ENCODE data around the gene HSD17B14. TPM values are rescaled to one million over a fixed set of nuclear protein-coding genes. Genes with fewer than 3 reads are reported as not detected.

HSD17B14 gene
- total and polyA plus RNA-seq, 2 experiments from 2014 or later, result 8.4 to 11.7 TPM

- H2AFZ ChIP-seq, result no peak overlapping the region
- DNase-seq (ENCODE audit: low spot score) (peak; percentile 77), ATAC-seq (peak; percentile 49)
- no peaks in the 10 kb centered on the region for H3K27me3 ChIP-seq (ENCODE audit: insufficient read depth)
- H3K79me2 ChIP-seq (replicated peaks; ENCODE audit: insufficient read depth), result no peaks in the 10 kb centered on the region
- H3K4me1 ChIP-seq (ENCODE audit: insufficient read depth), result peaks cover 14% of the 10 kb centered on the region
- H3K36me3 ChIP-seq (ENCODE audit: insufficient read depth), result no peaks in the 10 kb centered on the region
- no peaks in the 10 kb centered on the region for H3K9me3 Mint-ChIP-seq
- H3K27me3 Mint-ChIP-seq (ENCODE audit: insufficient read depth, low read depth, poor library complexity), result peaks cover 16% of the 10 kb centered on the region
- H3K4me3 Mint-ChIP-seq, result no peak overlapping the region
- no peak for TF ChIP-seq JUNB (IDR thresholded peaks at IDR 0.05; ENCODE audit: unreplicated experiment)
- TF ChIP-seq STAT1 (IDR thresholded peaks at IDR 0.05; ENCODE audit: unreplicated experiment), result no peak
- TF ChIP-seq EZH2phosphoT487 (IDR thresholded peaks at IDR 0.05; ENCODE audit: unreplicated experiment), result no peak
- TF ChIP-seq POLR2AphosphoS5 (IDR thresholded peaks at IDR 0.05; ENCODE audit: low read depth), result no peak
- no peak for TF ChIP-seq REST (IDR thresholded peaks at IDR 0.05; ENCODE audit: unreplicated experiment)
- no peak for TF ChIP-seq ZNF331 (CRISPR knock-in tag; IDR thresholded peaks at IDR 0.05; ENCODE audit: low read depth)
- no peak for TF ChIP-seq NANOG (IDR thresholded peaks at IDR 0.05; ENCODE audit: borderline replicate concordance)
- no peak overlapping the region for H3K27ac Mint-ChIP-seq
- H3F3A ChIP-seq (replicated peaks; ENCODE audit: low read depth), result peaks cover 8% of the 10 kb centered on the region; the same call in 1 of the 2 replicates
- H3K4me3 ChIP-seq, result no peak overlapping the region
- H3K4me1 Mint-ChIP-seq, result peaks cover 24% of the 10 kb centered on the region; the same call in 2 of the 3 replicates
- H3K9me2 ChIP-seq (ENCODE audit: insufficient read depth), result no peaks in the 10 kb centered on the region
- no peaks in the 10 kb centered on the region for H4K20me1 ChIP-seq (replicated peaks; ENCODE audit: insufficient read depth)
- H3K36me3 Mint-ChIP-seq (ENCODE audit: low read depth), result no peaks in the 10 kb centered on the region; the same call in 2 of the 3 replicates
- peak overlapping the region; percentile 39; the same call in 1 of the 2 replicates for H3K27ac ChIP-seq (ENCODE audit: low read depth)
- peak overlapping the region; percentile 49; the same call in 1 of the 2 replicates for H3K4me2 ChIP-seq
Measured at GRCh38 chr19:48798937-48799336, 37.4 kb downstream of the HSD17B14 start.

- Histone ChIP-seq H3K27ac (ENCODE audit: low read depth) (no peak overlapping the region), H2AFZ (no peak overlapping the region), H3K4me1 (ENCODE audit: insufficient read depth) (peaks cover 14% of the 10 kb centered on the region), H3F3A (replicated peaks; ENCODE audit: low read depth) (peaks cover 5% of the 10 kb centered on the region; the same call in 1 of the 2 replicates), H3K4me2 (no peak overlapping the region), H3K4me3 (no peak overlapping the region), H3K9me2 (ENCODE audit: insufficient read depth) (no peaks in the 10 kb centered on the region), H3K27me3 (ENCODE audit: insufficient read depth) (no peaks in the 10 kb centered on the region), H4K20me1 (replicated peaks; ENCODE audit: insufficient read depth) (no peaks in the 10 kb centered on the region), H3K36me3 (ENCODE audit: insufficient read depth) (no peaks in the 10 kb centered on the region), H3K79me2 (replicated peaks; ENCODE audit: insufficient read depth) (no peaks in the 10 kb centered on the region)
- DNase-seq (ENCODE audit: low spot score) (no peak), ATAC-seq (no peak)
- Mint-ChIP-seq H3K27me3 (ENCODE audit: insufficient read depth, low read depth, poor library complexity) (peaks cover 12% of the 10 kb centered on the region), H3K9me3 (no peaks in the 10 kb centered on the region), H3K4me1 (peaks cover 26% of the 10 kb centered on the region; the same call in 2 of the 3 replicates), H3K36me3 (ENCODE audit: low read depth) (no peaks in the 10 kb centered on the region; the same call in 2 of the 3 replicates), H3K27ac (no peak overlapping the region; the same call in 1 of the 2 replicates), H3K4me3 (no peak overlapping the region; the same call in 2 of the 3 replicates)
- TF ChIP-seq ZNF331 (CRISPR knock-in tag; IDR thresholded peaks at IDR 0.05; ENCODE audit: low read depth) (no peak), ETS1 (IDR thresholded peaks at IDR 0.05) (no peak), ZNF462 (CRISPR knock-in tag; IDR thresholded peaks at IDR 0.05) (no peak), CREB1 (CRISPR knock-in tag; IDR thresholded peaks at IDR 0.05; ENCODE audit: low read depth) (no peak)
Measured at GRCh38 chr19:48797103-48797502, 39.2 kb downstream of the HSD17B14 start.
